Endothelial cell (in vitro differentiated cells): ENCODE data around the gene CCDC191. TPM values are rescaled to one million over a fixed set of nuclear protein-coding genes. Genes with fewer than 3 reads are reported as not detected.

Experiments
- DNase-seq: peaks from one replicate; pipeline ENCODE4 v3.0.0; 2021; ENCODE audit warnings: low spot score
- H3K27ac Mint-ChIP-seq: one replicate; pipeline ENCODE4 v1.8.0; 2021; ENCODE audit warnings: mixed read lengths, inconsistent platforms; ENCODE audit not compliant: unreplicated experiment
- H3K27me3 Mint-ChIP-seq: one replicate; pipeline ENCODE4 v1.8.0; 2021; ENCODE audit warnings: mild to moderate bottlenecking, moderate library complexity, mixed read lengths, inconsistent platforms; ENCODE audit not compliant: unreplicated experiment
- H3K36me3 Mint-ChIP-seq: one replicate; pipeline ENCODE4 v1.8.0; 2021; ENCODE audit warnings: mild to moderate bottlenecking, low read depth, mixed read lengths, inconsistent platforms; ENCODE audit not compliant: unreplicated experiment
- H3K4me1 Mint-ChIP-seq: one replicate; pipeline ENCODE4 v1.8.0; 2021; ENCODE audit warnings: mild to moderate bottlenecking, mixed read lengths, inconsistent platforms; ENCODE audit not compliant: unreplicated experiment
- H3K4me3 Mint-ChIP-seq: one replicate; pipeline ENCODE4 v1.8.0; 2021; ENCODE audit warnings: mild to moderate bottlenecking, mixed read lengths, inconsistent platforms; ENCODE audit not compliant: unreplicated experiment
- H3K9me3 Mint-ChIP-seq: one replicate; pipeline ENCODE4 v1.8.0; 2021; ENCODE audit warnings: mixed read lengths, inconsistent platforms; ENCODE audit not compliant: unreplicated experiment
- long read RNA-seq: library from polyadenylated mRNA; unstranded; transcript quantifications from one replicate; pipeline ENCODE4 v2.0.0, GENCODE V29; 2020; ENCODE audit not compliant: unreplicated experiment
- total RNA-seq: library from RNA; stranded (reverse); fragmentation: NEBNext Ultra II Directional; extraction: Animal tissue kit (Norgen Biotek cat#: 25700); gene quantifications from one replicate; pipeline ENCODE4 v1.2.1, GENCODE V29; 2021; ENCODE audit not compliant: unreplicated experiment
- TF ChIP-seq, protein P1 (sequence below): fragments of 200-600 bp; sonication (generic); IDR thresholded peaks from one replicate; pipeline ENCODE4 v1.5.0; 2021; ENCODE audit warnings: antibody characterized with exemption; ENCODE audit not compliant: unreplicated experiment

CCDC191 gene, protein sequence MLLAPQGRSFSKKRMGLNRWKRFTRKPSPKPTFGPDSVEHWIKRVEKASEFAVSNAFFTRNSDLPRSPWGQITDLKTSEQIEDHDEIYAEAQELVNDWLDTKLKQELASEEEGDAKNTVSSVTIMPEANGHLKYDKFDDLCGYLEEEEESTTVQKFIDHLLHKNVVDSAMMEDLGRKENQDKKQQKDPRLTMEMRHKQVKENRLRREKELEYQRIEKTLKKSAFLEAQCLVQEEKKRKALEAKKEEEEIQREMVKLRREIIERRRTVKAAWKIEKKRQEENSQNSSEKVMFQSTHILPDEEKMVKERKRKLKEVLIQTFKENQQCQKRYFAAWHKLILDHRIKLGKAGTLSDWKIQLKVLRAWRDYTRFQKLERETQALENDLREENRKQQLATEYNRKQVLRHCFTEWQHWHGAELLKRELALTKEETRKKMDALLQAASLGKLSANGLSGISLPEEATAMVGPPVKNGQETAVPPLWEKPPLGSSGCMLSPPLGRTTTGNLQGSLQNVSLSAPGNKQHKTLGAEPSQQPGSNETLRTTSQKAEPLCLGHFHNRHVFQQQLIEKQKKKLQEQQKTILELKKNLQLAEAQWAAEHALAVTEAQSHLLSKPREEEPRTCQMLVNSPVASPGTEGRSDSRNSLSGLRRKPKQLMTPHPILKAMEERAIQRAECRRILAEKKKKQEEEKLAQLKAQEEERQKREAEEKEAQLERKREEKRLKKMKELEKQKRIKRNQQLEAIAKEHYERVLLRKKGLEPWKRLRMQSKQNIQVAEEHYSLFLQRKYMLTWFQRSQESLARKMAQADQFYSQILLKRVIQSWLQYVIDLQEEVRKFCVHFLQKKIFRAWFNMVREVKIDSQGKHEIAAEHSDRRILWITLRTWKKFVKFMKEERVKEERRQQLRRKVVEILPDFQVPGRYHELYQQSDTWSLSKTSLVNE
- total RNA-seq: 4.0 TPM
- long read RNA-seq: 0 reads

DNA sequence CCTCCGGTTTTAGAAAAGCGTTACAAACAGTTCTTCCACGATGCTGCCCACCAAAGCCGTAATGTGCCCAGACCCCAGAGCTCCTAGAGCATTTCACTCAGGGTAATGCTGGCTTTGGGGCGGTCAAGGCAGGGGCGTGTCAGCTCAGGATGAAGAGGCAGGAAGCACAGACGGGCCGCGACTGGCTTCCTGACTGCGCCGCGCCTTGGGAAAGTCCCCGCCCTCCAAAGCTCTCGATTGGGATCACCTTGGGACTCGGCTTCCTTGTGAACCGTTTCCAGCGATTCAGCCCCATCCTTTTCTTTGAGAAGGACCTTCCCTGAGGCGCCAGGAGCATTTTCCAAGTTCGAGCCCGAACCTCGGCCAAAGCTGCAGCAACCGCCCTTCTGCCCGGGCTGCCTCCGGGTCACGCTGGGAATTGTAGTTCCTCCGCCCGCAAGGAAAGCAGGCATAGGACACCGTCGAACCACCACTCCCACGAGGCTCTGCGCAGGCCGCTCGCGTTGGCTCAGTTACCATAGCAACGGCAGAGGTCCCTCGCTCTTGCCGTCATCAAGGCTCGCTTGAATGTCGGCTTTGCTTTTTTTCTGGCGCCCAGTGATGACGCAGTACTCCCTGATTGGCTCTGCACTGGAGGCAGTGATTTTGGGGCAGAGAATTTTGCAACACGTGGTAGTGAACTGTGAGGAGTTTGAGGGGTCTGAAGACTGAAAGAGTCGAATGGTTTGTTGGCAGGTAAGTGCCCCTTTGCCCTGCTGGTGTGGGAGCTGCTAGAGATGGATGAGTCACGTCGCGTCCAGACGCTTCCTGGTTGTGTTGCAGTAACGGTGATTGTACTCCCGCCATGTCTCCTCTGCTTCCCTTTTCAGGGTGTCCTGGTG, at the start of gene CCDC191, which contains the start of gene QTRT2:
TSS of gene CCDC191 (minus strand) at position 397 of the 881 bp plus-strand sequence. CDS start at position 337, 60 bp downstream.
TSS of gene QTRT2 (plus strand) at position 608 of the 881 bp plus-strand sequence. CDS start 8,521 bp downstream, outside the sequence.
- Mint-ChIP-seq H3K27ac (peak within 1 kb of the TSS; percentile 98), H3K36me3 (no peaks in the 10 kb centered on the region), H3K4me3 (peak within 1 kb of the TSS; percentile 99), H3K27me3 (peaks cover 5% of the 10 kb centered on the region), H3K9me3 (no peaks in the 10 kb centered on the region), H3K4me1 (peaks cover 16% of the 10 kb centered on the region)
- TF ChIP-seq, protein P1, sequence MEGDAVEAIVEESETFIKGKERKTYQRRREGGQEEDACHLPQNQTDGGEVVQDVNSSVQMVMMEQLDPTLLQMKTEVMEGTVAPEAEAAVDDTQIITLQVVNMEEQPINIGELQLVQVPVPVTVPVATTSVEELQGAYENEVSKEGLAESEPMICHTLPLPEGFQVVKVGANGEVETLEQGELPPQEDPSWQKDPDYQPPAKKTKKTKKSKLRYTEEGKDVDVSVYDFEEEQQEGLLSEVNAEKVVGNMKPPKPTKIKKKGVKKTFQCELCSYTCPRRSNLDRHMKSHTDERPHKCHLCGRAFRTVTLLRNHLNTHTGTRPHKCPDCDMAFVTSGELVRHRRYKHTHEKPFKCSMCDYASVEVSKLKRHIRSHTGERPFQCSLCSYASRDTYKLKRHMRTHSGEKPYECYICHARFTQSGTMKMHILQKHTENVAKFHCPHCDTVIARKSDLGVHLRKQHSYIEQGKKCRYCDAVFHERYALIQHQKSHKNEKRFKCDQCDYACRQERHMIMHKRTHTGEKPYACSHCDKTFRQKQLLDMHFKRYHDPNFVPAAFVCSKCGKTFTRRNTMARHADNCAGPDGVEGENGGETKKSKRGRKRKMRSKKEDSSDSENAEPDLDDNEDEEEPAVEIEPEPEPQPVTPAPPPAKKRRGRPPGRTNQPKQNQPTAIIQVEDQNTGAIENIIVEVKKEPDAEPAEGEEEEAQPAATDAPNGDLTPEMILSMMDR: no peak
- DNase-seq: peak; percentile 95

DNA sequence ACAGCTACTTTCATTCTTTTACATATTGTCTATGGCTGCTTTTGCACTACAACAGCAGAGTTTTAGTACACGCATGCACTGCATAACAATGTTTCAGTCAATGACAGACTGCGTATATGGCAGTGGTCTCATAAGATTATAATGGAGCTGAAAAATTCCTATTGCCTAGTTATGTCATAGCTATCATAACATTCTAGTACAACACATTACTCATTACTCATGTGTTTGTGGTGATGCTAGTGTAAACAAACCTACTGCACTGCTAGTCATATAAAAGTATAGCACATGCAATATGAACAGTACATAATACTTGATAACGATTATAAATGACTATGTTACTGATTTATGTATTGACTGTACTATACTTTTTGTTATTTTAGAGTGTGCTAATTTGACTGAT, 48.1 kb upstream of the CCDC191 start:
- TF ChIP-seq, protein P1: no peak
- DNase-seq: no peak
- peaks cover 10% of the 10 kb centered on the region for H3K4me1 Mint-ChIP-seq

DNA sequence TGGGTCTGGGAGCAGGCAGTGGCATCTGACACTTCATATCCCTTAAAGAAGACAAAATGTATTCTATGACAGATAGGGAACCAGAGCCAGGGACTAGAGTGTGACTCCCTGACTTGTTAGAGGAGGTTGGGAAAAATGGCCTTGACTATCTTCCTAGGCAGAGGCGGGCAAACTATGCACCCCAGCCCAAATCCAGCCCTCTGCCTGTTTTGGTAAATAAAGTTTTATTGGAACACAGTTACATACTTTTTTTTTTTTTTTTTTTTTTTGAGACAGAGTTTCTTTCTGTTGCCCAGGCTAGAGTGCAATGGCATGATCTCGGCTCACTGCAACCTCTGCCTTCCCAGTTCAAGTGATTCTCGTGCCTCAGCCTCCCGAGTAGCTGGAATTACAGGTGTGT, 47.5 kb upstream of the CCDC191 start:
- Mint-ChIP-seq H3K9me3 (no peaks in the 10 kb centered on the region), H3K27me3 (peaks cover 2% of the 10 kb centered on the region), H3K27ac (no peak overlapping the region), H3K4me3 (no peak overlapping the region), H3K36me3 (no peaks in the 10 kb centered on the region), H3K4me1 (peaks cover 10% of the 10 kb centered on the region)
- no peak for DNase-seq
- TF ChIP-seq, protein P1: no peak

More for the DNA sequence above, 48.1 kb upstream of the CCDC191 start:
- peaks cover 2% of the 10 kb centered on the region for H3K27me3 Mint-ChIP-seq
- H3K27ac Mint-ChIP-seq: no peak overlapping the region
- H3K36me3 Mint-ChIP-seq: no peaks in the 10 kb centered on the region
- no peak overlapping the region for H3K4me3 Mint-ChIP-seq
- no peaks in the 10 kb centered on the region for H3K9me3 Mint-ChIP-seq

DNA sequence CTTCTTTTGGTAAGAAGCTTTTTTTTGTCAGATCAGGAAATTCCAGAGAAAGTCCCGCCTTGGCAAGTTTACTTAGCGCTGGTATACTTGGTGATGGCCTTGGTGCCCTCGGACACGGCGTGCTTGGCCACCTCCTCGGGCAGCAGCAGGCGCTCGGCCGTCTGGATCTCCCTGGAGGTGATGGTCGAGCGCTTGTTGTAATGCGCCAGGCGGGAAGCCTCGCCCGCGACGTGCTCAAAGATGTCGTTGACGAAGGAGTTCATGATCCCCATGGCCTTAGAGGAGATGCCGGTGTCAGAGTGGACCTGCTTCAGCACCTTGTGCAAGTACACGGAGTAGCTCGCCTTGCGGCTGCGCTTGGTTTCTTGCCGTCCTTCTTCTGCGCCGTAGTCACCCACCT, 46.9 kb upstream of the CCDC191 start:
- Mint-ChIP-seq H3K27ac (no peak overlapping the region), H3K4me3 (no peak overlapping the region), H3K4me1 (peaks cover 10% of the 10 kb centered on the region), H3K9me3 (no peaks in the 10 kb centered on the region), H3K36me3 (no peaks in the 10 kb centered on the region), H3K27me3 (peaks cover 2% of the 10 kb centered on the region)
- DNase-seq: no peak
- TF ChIP-seq, protein P1: no peak
